Heart left ventricle (tissue), 13 donors: Measurements from ENCODE around the gene KCTD18.
A peak's percentile ranks its signal among the peaks of the same experiment; 100 is the strongest.

ENCODE experiments used
- POLR2A ChIP-seq, 2 donors: fragments of 450-650 bp; IDR thresholded peaks; one replicate each; pipeline ENCODE4 v1.6.1; 2017; ENCODE audit warnings: antibody characterized with exemption in 2 of 2, mild to moderate bottlenecking in 2 of 2, moderate library complexity in 2 of 2
- TF ChIP-seq, protein P1 (sequence below), 12 donors: fragments of 200-600 bp; sonication (generic) in 4 of 12; IDR thresholded peaks; one replicate each; pipeline versions ENCODE4 v1.5.0 to v1.8.0; 2018 to 2022; ENCODE audit warnings: antibody characterized with exemption in 12 of 12, mild to moderate bottlenecking in 5 of 12
- donor health status: ischemic (EF 13 %, LVEDD 7.1; RV severe dilation, severe dysfunction).
- donor health status: DM: no; HTN: yes; CAD: no.
- donor health status: DM: no; HTN: no; CAD: no.
- donor health status: ischemic (EF 25% LVEDD 6.9; RV normal size, moderate dysfunction).
- donor health status: ischemic (EF 25% LVEDD 5.7; RV mildly dilated, moderate dysfunction).
- donor health status: ischemic (EF 35%, LVEDD 5.7; RV mildly dilated, moderate dysfunction).
- donor health status: nonischemic (EF 11% LVEDD 7.7; RV severe dilation, severe dysfunction).
- donor health status: DM: yes; HTN: yes; CAD: no.
- donor health status: PGD.
- donor health status: ischemic (EF 29% LVEDD 5.4; RV normal size, mild dysfunction).
- donor health status: nonischemic (EF 23%, LVEDD 6.1; RV moderate dilation, normal function).

DNA sequence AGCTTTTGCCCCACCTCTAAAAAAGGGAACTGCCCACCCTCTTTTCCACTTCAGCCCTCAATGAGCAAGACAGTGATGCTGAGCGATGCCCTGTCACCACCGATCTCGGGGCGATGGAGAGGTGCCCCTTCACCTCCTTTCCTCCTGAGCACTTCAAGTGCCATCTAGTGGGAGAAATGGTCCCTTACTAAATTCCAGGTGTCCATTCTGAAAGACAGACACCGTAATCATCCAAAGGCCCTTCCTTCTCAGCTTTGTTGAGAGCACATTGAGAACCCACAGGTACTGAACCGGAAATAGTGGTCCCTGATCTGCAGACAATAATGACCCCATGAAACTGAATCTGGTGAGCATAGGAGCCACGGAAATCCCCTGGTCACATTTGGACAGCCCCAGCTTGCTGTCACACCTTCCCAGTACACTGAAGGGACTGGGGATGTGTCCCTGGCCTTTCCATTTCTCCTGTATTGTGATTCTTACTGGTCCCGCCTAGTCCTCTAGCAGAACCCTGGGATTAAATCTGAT lies 38.5 kb downstream of the KCTD18 start:
- TF ChIP-seq, protein P1, sequence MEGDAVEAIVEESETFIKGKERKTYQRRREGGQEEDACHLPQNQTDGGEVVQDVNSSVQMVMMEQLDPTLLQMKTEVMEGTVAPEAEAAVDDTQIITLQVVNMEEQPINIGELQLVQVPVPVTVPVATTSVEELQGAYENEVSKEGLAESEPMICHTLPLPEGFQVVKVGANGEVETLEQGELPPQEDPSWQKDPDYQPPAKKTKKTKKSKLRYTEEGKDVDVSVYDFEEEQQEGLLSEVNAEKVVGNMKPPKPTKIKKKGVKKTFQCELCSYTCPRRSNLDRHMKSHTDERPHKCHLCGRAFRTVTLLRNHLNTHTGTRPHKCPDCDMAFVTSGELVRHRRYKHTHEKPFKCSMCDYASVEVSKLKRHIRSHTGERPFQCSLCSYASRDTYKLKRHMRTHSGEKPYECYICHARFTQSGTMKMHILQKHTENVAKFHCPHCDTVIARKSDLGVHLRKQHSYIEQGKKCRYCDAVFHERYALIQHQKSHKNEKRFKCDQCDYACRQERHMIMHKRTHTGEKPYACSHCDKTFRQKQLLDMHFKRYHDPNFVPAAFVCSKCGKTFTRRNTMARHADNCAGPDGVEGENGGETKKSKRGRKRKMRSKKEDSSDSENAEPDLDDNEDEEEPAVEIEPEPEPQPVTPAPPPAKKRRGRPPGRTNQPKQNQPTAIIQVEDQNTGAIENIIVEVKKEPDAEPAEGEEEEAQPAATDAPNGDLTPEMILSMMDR (IDR thresholded peaks at IDR 0.05): peak in 11 of 12 donors; percentile 22 to 61 (median 47)
- no peak for TF ChIP-seq POLR2A (IDR thresholded peaks at IDR 0.05)
